Ishikawa (cell line): ENCODE measurements around the gene MIA2.

Experiments used
- TAF1 ChIP-seq: IDR thresholded peaks from 2 replicates; pipeline ENCODE4 v1.6.1; 2012; ENCODE audit warnings: low read depth, mild to moderate bottlenecking
- TEAD4 ChIP-seq: IDR thresholded peaks from 2 replicates; pipeline ENCODE4 v1.6.1; 2012

DNA sequence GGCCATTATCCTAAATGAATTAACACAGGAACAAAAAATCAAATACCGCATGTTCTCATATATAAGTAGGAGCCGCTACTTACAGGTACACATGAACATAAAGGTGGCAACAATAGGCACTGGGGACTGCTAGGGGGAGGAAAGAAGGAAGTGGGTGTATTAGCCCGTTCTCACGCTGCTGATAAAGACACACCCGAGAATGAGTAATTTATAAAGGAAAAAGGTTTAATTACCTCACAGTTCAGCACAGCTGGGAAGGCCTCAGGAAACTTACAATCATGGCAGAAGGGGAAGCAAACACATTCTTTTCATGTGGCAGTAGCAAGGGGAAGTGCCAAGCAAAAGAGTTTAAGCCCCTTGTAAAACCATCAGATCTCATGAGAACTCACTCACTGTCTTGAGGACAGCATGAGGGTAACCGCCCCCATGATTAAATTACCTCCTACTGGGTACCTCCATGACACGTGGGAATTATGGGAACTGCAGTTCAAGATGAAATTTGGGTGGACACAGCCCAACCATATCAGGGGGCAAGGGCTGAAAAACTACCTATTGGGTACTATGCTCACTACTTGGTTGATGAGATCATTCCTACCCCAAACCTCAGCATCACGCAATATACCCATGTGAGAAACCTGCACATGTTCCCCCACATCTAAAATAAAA lies 16.4 kb upstream of the MIA2 start:
- TF ChIP-seq TAF1 (no peak), TEAD4 (no peak)
